Right cardiac atrium (tissue), 5 donors: Measurements from ENCODE around the gene ADAP2. TPM values are rescaled to one million over a fixed set of nuclear protein-coding genes. Genes with fewer than 3 reads are reported as not detected.

ENCODE experiments used
- ATAC-seq, 2 donors: fragments of 200-7000 bp; cut with Tn5 transposase; one replicate each; pipeline versions ENCODE4 v1.8.0 to v1.9.1; 2020; ENCODE audit warnings: moderate library complexity in 2 of 2, mild to moderate bottlenecking in 1 of 2
- DNase-seq, 3 donors: peaks; one replicate each; pipeline ENCODE4 v3.0.0-alpha.2; 2020
- H3K27ac ChIP-seq: one replicate; pipeline ENCODE4 v1.5.1; 2013; ENCODE audit warnings: mild to moderate bottlenecking, low read length, control low read depth, moderate library complexity
- H3K27me3 ChIP-seq: one replicate; pipeline ENCODE4 v1.6.1; 2013; ENCODE audit not compliant: control insufficient read depth, insufficient read depth
- H3K4me1 ChIP-seq: one replicate; pipeline ENCODE4 v1.6.1; 2013; ENCODE audit warnings: low read length; ENCODE audit not compliant: control insufficient read depth, insufficient read depth
- H3K4me3 ChIP-seq: one replicate; pipeline ENCODE4 v1.5.1; 2013; ENCODE audit warnings: low read length, control low read depth
- H3K9me3 ChIP-seq: one replicate; pipeline ENCODE4 v1.6.1; 2013; ENCODE audit warnings: low read length; ENCODE audit not compliant: control insufficient read depth
- WGBS: extraction: QIAGEN DNeasy Blood & Tissue Kit; methylation state at CpG from one replicate; pipeline ENCODE4 v1.1.7; 2013; 5-methylcytosine and 5-hydroxymethylcytosine counted together
- intact Hi-C, 4 donors: fragments of 100-400 bp; cut with DNase I; formaldehyde crosslinking; loops; one replicate each; pipeline versions ENCODE4 v1.11.0 to v1.14.0; 2022 to 2023
- polyA plus RNA-seq: library from polyadenylated mRNA; stranded (reverse); fragments of 200-250 nt; gene quantifications from one replicate; pipeline ENCODE4 v1.2.3, GENCODE V29; 2013
- total RNA-seq, 4 donors: library from RNA; stranded (reverse); fragmentation: NEBNext Ultra II Directional; extraction: Animal tissue kit (Norgen Biotek cat#: 25700); gene quantifications; one replicate each; pipeline ENCODE4 v1.2.1, GENCODE V29; 2021
- donor health status: healthy with polysubstance abuse.
- donor health status: DM: no; HTN: yes; CAD: no.
- donor health status: DM: no; HTN: no; CAD: no.
- donor health status: DM: no; HTN: yes; CAD: no; lungs with severe emphysema.
- donor health status: DM: yes; HTN: yes; CAD: no.

The ADAP2 gene
- total and polyA plus RNA-seq, 5 donors = 3.1 to 14.4 (median 10.3) TPM

DNA sequence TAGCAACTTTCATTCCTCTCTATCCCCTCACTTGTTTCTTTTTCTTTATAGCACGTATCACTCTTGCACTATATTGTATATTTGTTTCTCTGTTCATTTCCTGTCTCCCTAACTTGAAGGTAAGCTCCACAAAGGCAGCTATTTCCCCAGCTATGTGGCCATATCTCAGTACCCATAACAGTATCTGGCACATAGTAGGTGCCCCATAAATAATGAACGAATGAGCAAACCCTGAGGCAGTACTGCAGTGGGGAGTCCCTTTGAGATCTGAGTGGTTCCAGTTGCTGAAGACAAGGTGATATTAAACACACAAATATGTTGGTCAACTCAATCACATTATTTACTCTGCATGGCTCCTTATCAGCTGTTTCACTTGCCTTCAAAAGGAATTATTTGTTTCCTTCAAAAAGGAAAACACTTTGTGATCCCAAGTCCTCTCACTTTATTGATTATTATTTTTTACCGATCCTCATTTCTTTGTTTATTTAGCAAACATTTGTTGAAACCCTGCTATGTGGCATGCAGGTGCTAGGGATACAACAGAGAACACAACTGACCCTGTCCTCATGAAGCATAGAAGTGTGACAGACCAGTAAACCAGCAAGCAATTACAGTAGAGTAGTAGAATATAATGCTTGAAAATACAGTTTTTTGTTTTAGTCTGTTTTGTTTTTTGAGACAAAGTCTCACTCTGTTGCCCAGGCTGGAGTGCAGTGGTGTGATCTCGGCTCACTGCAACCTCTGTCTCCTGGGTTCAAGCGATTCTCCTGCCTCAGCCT, 5.7 kb upstream of the ADAP2 start:
- no peak overlapping the region for H3K4me3 ChIP-seq
- H3K4me1 ChIP-seq = no peaks in the 10 kb centered on the region
- H3K27me3 ChIP-seq = no peaks in the 10 kb centered on the region
- no peak overlapping the region for H3K27ac ChIP-seq
- H3K9me3 ChIP-seq = no peaks in the 10 kb centered on the region
- no peak for ATAC-seq
- DNase-seq = no peak
- intact Hi-C loops = no loop called here
- WGBS = 78% methylated on average over 5 of the region's 5 CpGs

- Histone ChIP-seq H3K4me1 (no peaks in the 10 kb centered on the region), H3K4me3 (no peak overlapping the region), H3K27me3 (no peaks in the 10 kb centered on the region), H3K9me3 (no peaks in the 10 kb centered on the region), H3K27ac (no peak overlapping the region)
- DNase-seq (no peak), ATAC-seq (no peak)
- intact Hi-C loops = no loop called here
Observed at GRCh38 chr17:30917050-30917449, 4.7 kb upstream of the ADAP2 start.

GRCh38 chr17:30920282-30920681, 1.5 kb upstream of the ADAP2 start:
- intact Hi-C loops = no loop called here
- DNase-seq (peak in 1 of 3 donors; percentile 18), ATAC-seq (no peak)
- no peaks in the 10 kb centered on the region for H3K9me3 ChIP-seq
- 49% methylated on average over 4 of the region's 4 CpGs for WGBS
- no peaks in the 10 kb centered on the region for H3K4me1 ChIP-seq
- no peak overlapping the region for H3K4me3 ChIP-seq
- H3K27me3 ChIP-seq = no peaks in the 10 kb centered on the region
- H3K27ac ChIP-seq = no peak overlapping the region

DNA sequence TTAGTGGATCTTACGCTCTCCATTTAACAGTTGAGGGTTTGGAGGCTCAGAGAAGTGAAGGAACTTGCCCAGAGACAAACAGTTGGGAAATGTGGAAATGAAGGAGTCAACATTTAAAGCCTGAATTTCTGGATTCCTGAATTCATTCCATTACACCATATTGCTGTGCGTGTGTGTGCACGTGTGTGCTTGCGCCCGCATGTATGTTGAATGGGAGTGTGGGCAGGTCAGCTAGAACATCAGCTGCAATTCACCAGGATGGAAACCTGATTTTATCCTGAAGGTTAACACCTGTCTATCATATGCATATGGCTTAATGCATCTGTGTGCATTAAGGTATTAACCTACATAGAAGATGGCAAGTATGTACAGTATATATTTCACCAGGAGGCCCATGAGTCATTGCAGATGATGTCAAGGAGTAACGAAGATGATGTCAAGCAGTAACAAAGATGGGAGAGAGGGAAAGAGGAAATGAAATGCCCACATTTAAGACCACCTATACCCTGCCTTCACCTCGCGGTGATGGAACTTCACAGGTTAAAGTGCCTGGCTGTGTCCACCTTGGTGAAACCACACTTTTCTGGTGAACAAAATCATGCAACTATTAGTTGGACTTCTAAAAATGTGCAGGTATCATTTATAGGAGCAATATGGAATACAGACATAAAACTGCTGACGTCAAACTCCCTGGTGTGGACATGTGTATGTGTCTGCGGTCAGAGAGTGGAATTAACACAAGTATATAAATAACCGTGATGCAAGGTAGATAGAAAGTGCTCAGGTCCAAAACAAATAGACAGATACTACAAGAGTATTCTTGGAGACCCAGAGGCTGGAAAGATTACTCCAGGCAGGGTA, 832 bp upstream of the ADAP2 start:
- no peaks in the 10 kb centered on the region for H3K4me1 ChIP-seq
- no peak overlapping the region for H3K27ac ChIP-seq
- no peaks in the 10 kb centered on the region for H3K27me3 ChIP-seq
- intact Hi-C loops = no loop called here
- DNase-seq (no peak), ATAC-seq (no peak)
- 83% methylated on average over 11 of the region's 11 CpGs for WGBS
- peak overlapping the region; percentile 66 for H3K4me3 ChIP-seq
- no peaks in the 10 kb centered on the region for H3K9me3 ChIP-seq

- Histone ChIP-seq H3K27me3 (no peaks in the 10 kb centered on the region), H3K4me3 (peak overlapping the region; percentile 66), H3K27ac (peak overlapping the region; percentile 26), H3K4me1 (no peaks in the 10 kb centered on the region), H3K9me3 (no peaks in the 10 kb centered on the region)
- peak; percentile 42 to 49 for ATAC-seq
- DNase-seq = peak; percentile 17 to 68 (median 56)
- intact Hi-C loops = no loop called here
- 3% methylated on average over 66 of the region's 66 CpGs for WGBS
Observed at GRCh38 chr17:30922235-30923030, 688 bp downstream of the ADAP2 start.

- no peak overlapping the region for H3K4me3 ChIP-seq
- H3K27me3 ChIP-seq = no peaks in the 10 kb centered on the region
- intact Hi-C loops = no loop called here
- H3K4me1 ChIP-seq = no peaks in the 10 kb centered on the region
- ATAC-seq (no peak), DNase-seq (no peak)
- WGBS = 47% methylated on average over 2 of the region's 2 CpGs
- H3K27ac ChIP-seq = no peak overlapping the region
- no peaks in the 10 kb centered on the region for H3K9me3 ChIP-seq
Observed at GRCh38 chr17:30924341-30924740, 2.6 kb downstream of the ADAP2 start.

DNA sequence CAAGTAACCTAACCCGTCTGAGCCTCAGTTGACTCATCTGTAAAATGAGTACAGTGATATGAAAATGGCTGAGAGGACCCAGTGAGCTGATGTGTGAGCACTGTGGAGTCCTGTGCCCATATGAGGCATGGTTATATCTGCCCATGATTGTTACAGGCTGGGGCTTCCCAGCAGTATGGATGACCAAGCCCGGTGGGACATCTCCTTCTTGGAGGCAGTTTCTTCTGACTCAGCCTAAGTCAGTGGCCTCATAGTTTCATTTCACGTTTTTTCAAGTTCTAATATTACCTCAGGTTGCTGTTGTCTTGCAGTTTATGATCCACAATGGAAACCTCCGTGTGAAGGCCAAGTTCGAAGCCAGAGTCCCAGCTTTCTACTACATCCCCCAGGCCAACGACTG, 4.8 kb downstream of the ADAP2 start:
- no peaks in the 10 kb centered on the region for H3K9me3 ChIP-seq

GRCh38 chr17:30927756-30928155, 6.0 kb downstream of the ADAP2 start:
- intact Hi-C loops = no loop called here
- H3K27ac ChIP-seq = no peak overlapping the region
- WGBS = 90% methylated on average over 5 of the region's 5 CpGs
- no peaks in the 10 kb centered on the region for H3K27me3 ChIP-seq
- H3K9me3 ChIP-seq = no peaks in the 10 kb centered on the region
- no peak for DNase-seq
- no peak for ATAC-seq
- H3K4me1 ChIP-seq = no peaks in the 10 kb centered on the region
- H3K4me3 ChIP-seq = no peak overlapping the region

More for the DNA sequence above, 4.8 kb downstream of the ADAP2 start:
- ATAC-seq (no peak), DNase-seq (no peak)
- Histone ChIP-seq H3K4me3 (no peak overlapping the region), H3K27me3 (no peaks in the 10 kb centered on the region), H3K4me1 (no peaks in the 10 kb centered on the region), H3K27ac (no peak overlapping the region)
- intact Hi-C loops = no loop called here
- WGBS = 75% methylated on average over 6 of the region's 6 CpGs

DNA sequence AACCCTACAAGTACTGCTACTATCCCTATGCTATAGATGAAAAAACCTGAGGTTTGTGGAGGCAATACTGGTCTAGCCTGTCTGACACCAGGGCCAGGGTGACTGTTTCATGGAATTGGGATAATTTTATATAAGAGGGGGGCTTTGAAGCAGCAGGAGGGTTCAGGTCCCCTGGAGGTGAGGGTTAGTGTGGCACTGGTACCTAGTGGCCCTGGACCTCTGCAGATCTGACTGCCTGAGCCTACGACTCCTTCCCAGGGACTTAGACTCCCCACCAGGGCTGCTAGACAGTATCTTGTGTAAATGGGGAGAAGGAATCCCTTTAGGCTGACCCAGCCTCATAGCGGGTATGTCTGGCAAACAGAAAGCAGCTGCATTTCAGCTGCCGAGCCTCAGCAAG, 6.8 kb downstream of the ADAP2 start:
- 78% methylated on average over 3 of the region's 3 CpGs for WGBS
- DNase-seq = no peak
- no peaks in the 10 kb centered on the region for H3K9me3 ChIP-seq
- H3K27me3 ChIP-seq = no peaks in the 10 kb centered on the region
- no peak overlapping the region for H3K27ac ChIP-seq
- intact Hi-C loops = no loop called here
- ATAC-seq = no peak
- H3K4me1 ChIP-seq = no peaks in the 10 kb centered on the region
- no peak overlapping the region for H3K4me3 ChIP-seq

- H3K4me3 ChIP-seq = no peak overlapping the region
- H3K9me3 ChIP-seq = no peaks in the 10 kb centered on the region
- no peaks in the 10 kb centered on the region for H3K4me1 ChIP-seq
- ATAC-seq (no peak), DNase-seq (no peak)
- H3K27me3 ChIP-seq = no peaks in the 10 kb centered on the region
- no peak overlapping the region for H3K27ac ChIP-seq
- intact Hi-C loops = no loop called here
- WGBS = 53% methylated on average over 8 of the region's 8 CpGs
Observed at GRCh38 chr17:30929081-30929633, 7.4 kb downstream of the ADAP2 start.
